CD1c-positive myeloid dendritic cell (primary cell): ENCODE measurements around the gene NAPB.

Source experiments
- DNase-seq: peaks from one replicate; pipeline ENCODE4 v3.0.0-alpha.2; 2016; ENCODE audit errors: extremely low spot score

Gene NAPB

GRCh38 chr20:23437126-23437899 is 16.0 kb upstream of the NAPB start:
- DNase-seq, result no peak

DNA sequence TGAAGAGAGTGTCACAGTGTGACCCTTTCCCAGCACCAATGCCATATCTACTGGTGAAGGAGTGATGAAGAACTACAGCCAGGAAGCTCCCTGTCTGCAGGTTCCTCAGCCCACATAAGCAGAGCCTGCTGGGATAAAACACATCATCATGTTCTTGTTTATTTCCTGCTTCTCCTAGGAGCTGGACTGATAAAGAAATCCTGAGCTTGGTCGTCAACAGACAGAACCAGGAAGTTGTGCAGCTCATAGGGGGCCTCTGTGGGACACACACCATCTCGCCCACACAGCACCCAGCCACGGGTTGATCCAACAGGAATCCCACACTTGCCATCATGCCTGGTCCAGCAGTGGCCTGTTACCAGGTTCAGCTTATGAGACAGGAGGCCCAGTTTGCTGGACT is 15.4 kb upstream of the NAPB start:
- DNase-seq, result no peak

- no peak for DNase-seq
Measured at GRCh38 chr20:23435626-23436539, 14.6 kb upstream of the NAPB start.

- DNase-seq, result no peak
Measured at GRCh38 chr20:23434521-23435313, 13.4 kb upstream of the NAPB start.

- no peak for DNase-seq
Measured at GRCh38 chr20:23433628-23434027, 12.3 kb upstream of the NAPB start.

DNA sequence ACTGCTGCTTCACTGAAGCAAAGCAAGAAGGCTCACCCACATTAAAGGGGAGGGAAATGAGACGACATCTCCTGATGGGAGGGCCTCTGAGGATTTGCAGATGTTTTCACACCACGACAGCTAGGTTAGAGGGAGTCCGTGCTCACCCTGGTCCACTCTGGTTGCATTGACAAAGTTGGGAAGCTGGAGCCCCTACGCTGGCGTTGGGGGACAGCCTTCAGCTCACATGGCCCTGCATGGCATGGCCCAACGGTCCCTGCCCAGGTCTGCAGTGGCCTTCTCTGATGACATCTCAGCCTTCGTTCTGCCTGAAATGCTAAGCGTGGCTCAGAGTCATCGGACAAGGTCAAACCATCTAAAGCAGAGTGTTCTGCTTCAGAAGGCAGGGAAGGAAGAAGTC is 3.8 kb upstream of the NAPB start:
- no peak for DNase-seq

DNA sequence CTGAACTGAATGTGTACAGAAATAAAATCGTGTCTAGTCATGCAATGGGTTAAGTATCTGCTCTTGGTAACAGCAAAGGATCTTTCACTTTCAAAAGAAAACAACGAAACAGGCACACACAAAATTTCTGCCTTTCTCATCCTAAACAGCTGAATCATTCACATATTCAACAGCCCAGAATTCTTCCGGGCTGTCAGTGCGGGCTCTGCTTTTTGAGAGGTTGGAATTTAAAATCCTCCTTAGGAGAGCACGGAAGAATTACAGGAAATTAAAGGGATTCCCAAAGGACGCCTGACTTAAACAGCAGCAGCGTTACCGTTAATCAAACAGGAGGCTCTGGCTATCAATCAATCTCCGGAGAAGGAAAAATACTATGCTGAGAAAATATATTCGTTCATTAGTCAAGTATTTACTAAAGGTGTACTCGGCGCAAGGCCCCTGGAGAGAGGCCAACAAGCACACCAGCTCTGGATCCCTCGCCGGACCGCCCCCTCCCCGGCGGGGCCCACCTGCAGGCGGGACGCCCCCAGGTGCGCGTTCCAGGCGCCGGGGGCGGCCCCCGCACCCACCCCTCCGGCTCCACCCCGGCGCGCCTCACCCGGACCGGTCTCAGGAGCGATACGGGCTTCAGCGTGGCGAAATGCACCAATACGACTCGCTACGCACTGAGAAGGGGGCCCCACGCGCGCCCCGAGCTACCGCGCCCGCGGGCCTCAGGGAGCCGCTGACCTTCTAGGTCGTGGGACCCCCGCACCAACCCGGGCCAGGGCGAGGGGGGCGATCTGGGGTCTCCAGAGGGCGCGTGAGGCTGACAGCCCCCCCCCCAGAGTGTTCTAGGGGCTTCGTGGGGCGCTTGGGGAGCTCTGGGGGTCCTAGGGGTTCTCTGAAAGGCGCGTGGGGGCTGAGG is 1.0 kb downstream of the NAPB start:
- DNase-seq, result peak; percentile 32

GRCh38 chr20:23419657-23419994 is 1.7 kb downstream of the NAPB start:
- no peak for DNase-seq

DNA sequence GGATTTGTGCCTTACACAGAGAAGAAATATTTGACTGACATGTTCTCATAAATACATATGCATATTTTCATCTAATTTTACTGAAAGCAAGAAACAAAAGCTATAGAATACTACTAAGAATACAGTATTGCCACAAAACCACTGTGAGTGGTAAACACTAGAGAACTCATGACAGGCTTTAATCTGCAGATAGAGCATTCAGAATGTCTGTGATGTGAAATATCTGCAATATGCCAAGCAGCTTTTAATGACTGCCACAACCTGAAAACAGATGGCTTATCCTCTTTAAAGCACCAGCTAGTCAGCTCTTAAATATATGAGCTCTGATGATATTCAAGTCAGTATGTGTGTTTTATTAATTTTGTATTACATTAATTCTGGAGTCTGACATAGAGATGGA is 3.4 kb downstream of the NAPB start:
- no peak for DNase-seq

GRCh38 chr20:23415959-23416583 is 5.2 kb downstream of the NAPB start:
- DNase-seq, result no peak

GRCh38 chr20:23415555-23415954 is 5.7 kb downstream of the NAPB start:
- no peak for DNase-seq

GRCh38 chr20:23414526-23415188 is 6.6 kb downstream of the NAPB start:
- DNase-seq, result no peak

DNA sequence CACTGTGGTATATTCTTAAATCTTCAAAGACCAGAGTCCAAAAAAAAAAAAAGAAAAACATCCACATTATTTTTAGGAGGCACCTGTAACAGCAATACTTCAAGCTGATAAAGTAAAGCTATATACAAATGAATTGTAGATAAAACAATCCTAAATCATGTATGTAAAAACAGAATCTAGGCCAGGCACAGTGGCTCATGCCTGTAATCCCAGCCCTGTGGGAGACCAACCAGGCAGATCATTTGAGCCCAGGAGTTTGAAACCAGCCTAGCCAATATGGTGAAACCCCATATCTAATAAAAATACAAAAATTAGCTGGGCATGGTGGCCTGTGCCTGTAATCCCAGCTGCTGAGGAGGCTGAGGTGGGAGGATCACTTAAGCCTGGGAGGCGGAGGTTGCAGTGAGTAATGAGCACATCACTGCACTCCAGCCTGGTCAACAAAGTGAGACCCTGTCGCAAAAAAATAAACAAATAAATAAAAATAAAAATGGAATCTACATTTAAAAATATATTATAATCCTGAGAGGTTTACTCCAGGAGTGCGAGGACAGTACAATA is 7.3 kb downstream of the NAPB start:
- DNase-seq, result no peak

DNA sequence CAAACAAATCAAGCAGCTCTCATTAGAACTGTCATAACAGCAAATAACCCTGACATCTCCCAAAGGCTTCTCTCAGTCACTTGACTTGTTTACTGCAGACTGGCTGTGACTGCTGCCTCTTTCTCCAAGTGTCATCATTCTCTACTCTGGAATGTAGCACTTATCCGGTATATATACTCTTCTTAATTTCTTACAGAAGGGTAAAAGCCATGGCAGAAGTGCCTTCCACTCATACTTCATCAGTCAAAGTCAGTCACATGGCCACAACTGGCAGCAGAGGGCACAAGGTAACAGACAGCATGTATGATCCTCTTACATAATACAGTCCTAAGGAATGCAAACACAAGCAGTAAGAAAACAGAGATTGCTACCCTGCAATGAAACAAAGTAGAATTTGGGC is 9.3 kb downstream of the NAPB start:
- DNase-seq, result no peak

- DNase-seq, result no peak
Measured at GRCh38 chr20:23410916-23411695, 10.2 kb downstream of the NAPB start.

- no peak for DNase-seq
Measured at GRCh38 chr20:23409800-23410199, 11.5 kb downstream of the NAPB start.

DNA sequence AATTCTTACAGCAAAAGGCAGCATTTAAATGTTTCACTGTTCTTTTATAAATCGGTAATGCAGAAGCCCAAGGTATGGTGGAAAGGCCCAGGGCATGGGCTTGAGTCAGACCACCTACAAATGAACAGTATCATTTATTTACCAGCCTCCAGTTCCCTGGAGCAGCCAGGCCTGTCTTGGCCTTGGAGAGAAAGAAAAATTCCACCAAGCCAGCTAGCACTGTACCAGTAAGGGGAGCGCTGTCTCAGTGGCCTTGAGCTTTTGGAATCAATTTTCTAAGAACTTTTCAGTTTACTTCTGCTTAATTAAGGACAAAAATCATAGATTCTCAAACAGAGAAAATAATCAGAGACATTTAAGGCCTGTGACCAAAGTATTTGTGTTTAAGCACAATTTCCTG is 12.3 kb downstream of the NAPB start:
- no peak for DNase-seq

GRCh38 chr20:23407781-23408464 is 13.4 kb downstream of the NAPB start:
- DNase-seq, result no peak

DNA sequence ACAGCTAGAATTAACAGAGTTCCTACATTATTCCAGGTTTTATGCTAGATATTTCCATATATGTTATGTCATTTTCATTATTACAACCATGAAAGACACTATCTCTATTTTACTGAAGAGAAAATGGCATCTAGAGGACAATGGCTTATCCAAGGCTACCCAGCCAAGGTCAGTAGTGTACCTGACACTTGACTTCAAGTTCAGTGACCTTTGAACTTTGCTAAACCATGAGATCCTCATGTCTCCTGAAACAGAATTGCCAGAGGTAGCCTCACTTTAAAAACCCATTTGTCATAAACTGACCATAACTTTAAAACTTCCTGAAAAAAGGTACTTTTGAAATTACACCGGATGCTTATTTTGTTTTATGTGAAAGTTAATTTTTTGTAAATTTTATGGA is 14.4 kb downstream of the NAPB start:
- no peak for DNase-seq
